Stimulated activated effector memory CD8-positive, alpha-beta T cell treated with anti-CD3 and anti-CD28 coated beads, Interleukin-12 subunit alpha, Interleukin-12 subunit beta, amount 100 ng/mL, for 72 hours (primary cell): ENCODE results near the gene DDN.

Experiments
- ATAC-seq: fragments of 150-1000 bp; cut with Tn5 transposase; 2 replicates; pipeline ENCODE4 v1.10.0; 2021
- DNase-seq, 2 donors: peaks; one replicate each; pipeline ENCODE4 v3.0.0; 2021 to 2022; ENCODE audit warnings: low spot score in 2 of 2
- H3K27ac Mint-ChIP-seq: one replicate; pipeline ENCODE4 v1.8.0; 2022; ENCODE audit warnings: mild to moderate bottlenecking, mixed read lengths
- H3K36me3 Mint-ChIP-seq: one replicate; pipeline ENCODE4 v1.8.0; 2022; ENCODE audit warnings: mild to moderate bottlenecking, mixed read lengths
- H3K4me1 Mint-ChIP-seq: one replicate; pipeline ENCODE4 v1.8.0; 2022; ENCODE audit warnings: mixed read lengths
- H3K4me3 Mint-ChIP-seq: one replicate; pipeline ENCODE4 v1.8.0; 2022; ENCODE audit warnings: mild to moderate bottlenecking, mixed read lengths
- H3K9me3 Mint-ChIP-seq: one replicate; pipeline ENCODE4 v1.8.0; 2022; ENCODE audit warnings: mixed read lengths

The DDN gene

DNA sequence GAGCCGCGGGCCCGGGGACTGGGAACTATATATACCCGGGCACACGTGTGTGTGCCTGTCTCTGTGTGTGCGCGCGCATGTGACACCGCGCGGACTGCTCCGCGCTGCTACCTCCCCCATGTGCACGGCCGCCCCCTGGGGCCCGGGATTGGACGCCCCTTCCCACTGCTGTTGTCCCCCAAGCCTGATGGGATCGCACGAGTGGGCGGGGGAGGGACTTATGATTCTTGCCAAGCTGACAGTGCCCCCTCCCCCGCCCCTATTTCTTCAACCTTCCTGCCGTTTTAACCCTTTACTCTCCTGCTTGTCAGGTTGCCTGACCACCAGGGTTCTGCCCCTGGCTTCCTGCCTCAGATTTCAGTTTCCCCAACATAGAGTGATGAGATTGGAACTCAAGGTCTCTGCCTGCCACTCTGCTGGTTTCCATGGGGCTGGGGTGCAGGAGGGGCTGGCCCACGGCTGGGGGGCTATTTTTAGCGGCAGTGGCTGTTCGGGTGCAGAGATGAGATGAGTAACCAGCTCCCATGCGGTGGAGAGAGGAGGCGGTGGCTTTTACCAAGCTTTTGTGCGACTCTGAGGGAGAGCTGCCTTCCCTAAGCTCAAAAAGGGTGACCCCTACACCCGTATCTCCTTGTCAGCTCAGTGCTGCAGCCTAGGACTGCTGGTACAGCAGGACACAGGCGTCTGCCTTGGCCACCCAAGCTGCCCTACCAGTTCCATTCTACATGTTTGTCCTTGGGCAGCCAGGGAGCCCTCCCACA is at the start of gene DDN:
TSS of gene DDN (minus strand) at position 5 of the 761 bp plus-strand sequence. CDS start 88 bp downstream, outside the sequence.
- H3K4me1 Mint-ChIP-seq, result peaks cover 54% of the 10 kb centered on the region
- H3K4me3 Mint-ChIP-seq, result peak within 1 kb of the TSS; percentile 75
- DNase-seq (peak; percentile 28 to 69), ATAC-seq (peak; percentile 73)
- H3K36me3 Mint-ChIP-seq, result peaks cover 53% of the 10 kb centered on the region
- peak within 1 kb of the TSS; percentile 50 for H3K27ac Mint-ChIP-seq
- H3K9me3 Mint-ChIP-seq, result no peaks in the 10 kb centered on the region

DNA sequence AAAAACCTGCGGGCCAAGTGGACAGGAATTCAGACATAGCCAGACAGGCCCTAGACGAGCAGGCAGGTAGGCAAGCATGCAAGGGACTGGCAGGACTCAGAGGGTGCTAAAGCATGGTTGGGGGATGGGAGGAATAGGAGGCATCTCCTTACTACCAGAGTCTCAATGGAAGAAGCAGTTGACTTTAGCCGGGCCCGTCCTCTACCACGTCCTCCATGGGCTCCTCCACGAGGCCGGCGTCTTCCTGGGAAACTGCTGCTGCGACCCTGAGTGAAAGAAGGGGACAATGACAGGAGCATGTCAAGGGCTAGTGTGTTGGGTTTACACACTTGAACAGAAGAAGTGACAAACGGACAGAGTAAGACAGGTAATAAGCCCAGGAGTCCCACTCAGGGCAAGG is 49.8 kb upstream of the DDN start:
- Mint-ChIP-seq H3K9me3 (no peaks in the 10 kb centered on the region), H3K4me1 (peaks cover 32% of the 10 kb centered on the region), H3K4me3 (no peak overlapping the region), H3K27ac (peak overlapping the region; percentile 29), H3K36me3 (peaks cover 100% of the 10 kb centered on the region)
- DNase-seq, result no peak
- ATAC-seq, result no peak

- H3K4me3 Mint-ChIP-seq, result no peak overlapping the region
- H3K27ac Mint-ChIP-seq, result peak overlapping the region; percentile 67
Measured at GRCh38 chr12:49046129-49046895, 47.1 kb upstream of the DDN start.

GRCh38 chr12:49044660-49045059 is 45.5 kb upstream of the DDN start:
- peaks cover 94% of the 10 kb centered on the region for H3K36me3 Mint-ChIP-seq
- H3K27ac Mint-ChIP-seq, result peak overlapping the region; percentile 67
- peaks cover 17% of the 10 kb centered on the region for H3K4me1 Mint-ChIP-seq
- no peaks in the 10 kb centered on the region for H3K9me3 Mint-ChIP-seq
- DNase-seq, result no peak
- no peak for ATAC-seq
- no peak overlapping the region for H3K4me3 Mint-ChIP-seq

More at GRCh38 chr12:49046129-49046895, 47.1 kb upstream of the DDN start:
- no peak for ATAC-seq
- Mint-ChIP-seq H3K4me1 (peaks cover 28% of the 10 kb centered on the region), H3K9me3 (no peaks in the 10 kb centered on the region), H3K36me3 (peaks cover 96% of the 10 kb centered on the region)
- DNase-seq, result no peak

- ATAC-seq, result peak; percentile 84
- Mint-ChIP-seq H3K4me1 (peaks cover 17% of the 10 kb centered on the region), H3K27ac (peak overlapping the region; percentile 67), H3K4me3 (no peak overlapping the region), H3K36me3 (peaks cover 94% of the 10 kb centered on the region), H3K9me3 (no peaks in the 10 kb centered on the region)
- DNase-seq, result peak; percentile 68 to 91
Measured at GRCh38 chr12:49043856-49044258, 44.7 kb upstream of the DDN start.

GRCh38 chr12:49043241-49043640 is 44.1 kb upstream of the DDN start:
- no peaks in the 10 kb centered on the region for H3K9me3 Mint-ChIP-seq
- no peak overlapping the region for H3K4me3 Mint-ChIP-seq
- ATAC-seq, result no peak
- H3K36me3 Mint-ChIP-seq, result peaks cover 94% of the 10 kb centered on the region
- H3K27ac Mint-ChIP-seq, result peak overlapping the region; percentile 67
- H3K4me1 Mint-ChIP-seq, result peaks cover 17% of the 10 kb centered on the region
- DNase-seq, result no peak

- ATAC-seq (no peak), DNase-seq (no peak)
- H3K27ac Mint-ChIP-seq, result no peak overlapping the region
- no peaks in the 10 kb centered on the region for H3K9me3 Mint-ChIP-seq
- no peak overlapping the region for H3K4me3 Mint-ChIP-seq
- peaks cover 17% of the 10 kb centered on the region for H3K4me1 Mint-ChIP-seq
- peaks cover 92% of the 10 kb centered on the region for H3K36me3 Mint-ChIP-seq
Measured at GRCh38 chr12:49041881-49042484, 42.8 kb upstream of the DDN start.

- peaks cover 17% of the 10 kb centered on the region for H3K4me1 Mint-ChIP-seq
- H3K9me3 Mint-ChIP-seq, result no peaks in the 10 kb centered on the region
- H3K4me3 Mint-ChIP-seq, result no peak overlapping the region
- H3K27ac Mint-ChIP-seq, result peak overlapping the region; percentile 43
- DNase-seq (no peak), ATAC-seq (no peak)
- H3K36me3 Mint-ChIP-seq, result peaks cover 92% of the 10 kb centered on the region
Measured at GRCh38 chr12:49041036-49041880, 42.1 kb upstream of the DDN start.

DNA sequence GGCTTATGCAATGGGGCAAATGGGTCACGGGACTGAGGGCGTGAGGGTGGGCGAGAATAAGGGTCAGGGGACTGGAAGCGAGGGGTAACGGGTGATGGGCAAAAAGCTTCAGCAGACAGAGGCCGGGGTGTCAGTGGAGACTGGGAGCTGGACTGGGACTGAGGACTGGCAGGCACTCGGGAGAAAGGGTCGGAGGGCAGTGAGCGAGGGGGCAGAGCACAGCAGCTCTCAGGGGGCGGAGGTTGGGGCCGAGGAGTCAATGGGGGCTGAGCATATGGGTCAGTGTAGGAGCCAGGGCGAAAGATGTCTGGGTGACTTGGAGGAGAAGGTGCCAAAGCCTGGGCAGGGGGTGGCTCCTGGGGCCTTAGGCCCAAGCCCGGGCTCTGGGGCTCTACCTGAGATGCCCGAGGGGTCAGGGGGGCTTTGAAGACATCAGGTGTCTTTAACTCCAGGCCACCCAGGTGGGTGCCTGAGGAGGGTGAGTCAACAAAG is 41.2 kb upstream of the DDN start:
- Mint-ChIP-seq H3K36me3 (peaks cover 92% of the 10 kb centered on the region), H3K4me3 (no peak overlapping the region), H3K27ac (peak overlapping the region; percentile 43), H3K4me1 (peaks cover 17% of the 10 kb centered on the region), H3K9me3 (no peaks in the 10 kb centered on the region)
- no peak for DNase-seq
- ATAC-seq, result no peak

GRCh38 chr12:49039421-49040363 is 40.5 kb upstream of the DDN start:
- no peaks in the 10 kb centered on the region for H3K9me3 Mint-ChIP-seq
- DNase-seq (no peak), ATAC-seq (no peak)
- peak overlapping the region; percentile 37 for H3K27ac Mint-ChIP-seq
- H3K4me3 Mint-ChIP-seq, result no peak overlapping the region
- H3K4me1 Mint-ChIP-seq, result peaks cover 15% of the 10 kb centered on the region
- peaks cover 92% of the 10 kb centered on the region for H3K36me3 Mint-ChIP-seq

DNA sequence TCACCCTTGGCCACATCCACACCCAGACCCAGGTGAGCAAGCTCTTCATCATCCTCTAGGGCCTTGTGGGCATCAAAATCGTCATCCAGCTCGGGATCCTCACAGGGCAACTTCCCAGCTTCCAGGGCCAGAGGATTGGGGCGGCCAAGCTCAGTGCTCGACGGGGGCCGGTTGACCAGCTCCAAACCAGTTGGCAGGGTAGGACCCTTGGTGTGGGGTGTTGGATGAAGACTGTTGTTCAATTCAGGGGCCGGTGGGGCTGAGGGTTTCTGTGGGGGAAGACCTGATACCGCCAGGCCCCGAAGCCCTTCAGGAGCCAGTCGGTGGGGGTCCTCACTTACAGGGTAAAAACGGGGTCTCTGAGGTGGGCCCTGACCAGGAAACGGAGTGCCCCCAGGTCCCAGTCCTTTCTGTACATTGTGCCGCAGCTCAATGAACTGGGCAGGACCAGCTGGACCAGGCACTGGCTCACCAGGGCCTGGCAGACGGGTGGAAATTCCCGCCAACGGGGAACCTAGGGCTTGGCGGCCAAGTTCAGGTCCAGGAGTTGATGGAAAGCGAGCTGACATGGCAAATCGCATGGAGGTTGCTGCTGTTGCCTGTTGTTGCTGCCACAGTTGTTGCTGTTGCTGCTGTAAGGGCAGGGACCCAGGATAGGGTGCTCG is 39.2 kb upstream of the DDN start:
- ATAC-seq (no peak), DNase-seq (no peak)
- Mint-ChIP-seq H3K36me3 (peaks cover 92% of the 10 kb centered on the region), H3K9me3 (no peaks in the 10 kb centered on the region), H3K27ac (no peak overlapping the region), H3K4me3 (no peak overlapping the region), H3K4me1 (peaks cover 2% of the 10 kb centered on the region)

GRCh38 chr12:49037947-49038237 is 38.7 kb upstream of the DDN start:
- DNase-seq (no peak), ATAC-seq (no peak)
- H3K4me3 Mint-ChIP-seq, result no peak overlapping the region
- no peaks in the 10 kb centered on the region for H3K4me1 Mint-ChIP-seq
- no peaks in the 10 kb centered on the region for H3K9me3 Mint-ChIP-seq
- peaks cover 92% of the 10 kb centered on the region for H3K36me3 Mint-ChIP-seq
- no peak overlapping the region for H3K27ac Mint-ChIP-seq

DNA sequence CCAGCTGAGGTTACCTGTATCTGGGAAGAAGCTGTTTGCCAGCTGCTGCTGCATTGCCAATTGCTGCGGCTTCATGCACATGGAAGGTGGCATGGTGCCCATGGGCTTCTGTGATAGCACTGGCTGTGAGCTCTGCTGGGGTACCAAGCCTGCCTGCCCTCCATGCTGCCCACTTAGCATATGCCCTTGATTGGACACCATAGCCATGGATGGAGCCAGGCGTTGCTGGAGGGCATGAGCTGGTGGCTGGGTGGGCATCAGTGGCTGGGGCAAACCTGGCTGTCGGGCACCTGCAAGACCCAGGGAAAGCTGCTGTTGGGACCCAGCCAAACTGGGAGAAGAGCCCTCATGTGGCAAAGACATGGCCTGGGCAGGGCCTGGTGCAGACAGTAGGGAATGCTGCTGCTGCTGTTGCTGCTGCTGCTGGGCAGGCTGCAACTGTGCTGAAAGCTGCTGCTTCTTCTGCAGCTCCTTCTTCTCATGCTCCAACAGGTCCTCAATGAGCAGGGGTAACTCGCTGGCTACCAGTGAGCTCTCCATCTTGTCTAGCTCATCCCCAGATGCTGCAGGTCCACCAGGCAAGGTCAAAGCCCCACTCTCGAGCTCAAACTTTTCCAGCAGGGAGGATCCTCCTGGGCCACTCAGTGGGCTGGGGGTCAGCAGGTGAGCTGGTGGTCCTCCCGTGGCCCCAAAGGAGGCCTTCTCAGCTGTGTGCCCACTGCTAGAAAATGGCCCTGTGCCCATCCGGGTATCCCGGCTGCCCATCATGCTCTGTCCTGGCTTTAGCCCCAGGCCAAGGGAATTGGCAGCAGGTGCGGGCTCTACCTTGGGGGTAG is 38.2 kb upstream of the DDN start:
- ATAC-seq (no peak), DNase-seq (no peak)
- no peak overlapping the region for H3K27ac Mint-ChIP-seq
- H3K4me1 Mint-ChIP-seq, result no peaks in the 10 kb centered on the region
- H3K9me3 Mint-ChIP-seq, result no peaks in the 10 kb centered on the region
- H3K36me3 Mint-ChIP-seq, result peaks cover 92% of the 10 kb centered on the region
- H3K4me3 Mint-ChIP-seq, result no peak overlapping the region
